GM19372 (cell line): ENCODE results near the gene STMN3.
"Not testable (repeated sequence)": the region's sequence is repeated elsewhere in the genome, so short reads cannot be mapped to it uniquely, and the experiment has no call there.

Experiments used
- ATAC-seq: cut with Tn5 transposase; IDR thresholded peaks from one replicate; pipeline ENCODE4 v1.9.1; 2021; ENCODE audit warnings: mild to moderate bottlenecking, low read depth, moderate library complexity; ENCODE audit not compliant: unreplicated experiment

STMN3 gene

DNA sequence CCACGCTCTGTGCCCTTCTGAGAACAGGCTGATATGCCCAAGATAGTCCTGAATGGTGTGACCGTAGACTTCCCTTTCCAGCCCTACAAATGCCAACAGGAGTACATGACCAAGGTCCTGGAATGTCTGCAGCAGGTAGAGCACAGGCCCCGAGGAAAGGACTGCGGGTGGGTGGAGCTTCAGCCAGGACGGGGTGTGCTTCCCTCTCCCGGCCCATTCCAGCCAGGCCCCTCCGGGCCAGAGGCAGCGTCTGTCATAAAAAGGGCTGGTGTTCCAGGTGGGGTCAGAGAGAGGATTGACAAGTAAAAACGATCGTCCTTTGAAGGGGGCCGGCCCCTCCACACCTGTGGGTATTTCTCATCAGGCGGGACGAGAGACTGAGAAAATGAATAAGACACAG, 6.1 kb upstream of the STMN3 start:
- ATAC-seq = no peak

DNA sequence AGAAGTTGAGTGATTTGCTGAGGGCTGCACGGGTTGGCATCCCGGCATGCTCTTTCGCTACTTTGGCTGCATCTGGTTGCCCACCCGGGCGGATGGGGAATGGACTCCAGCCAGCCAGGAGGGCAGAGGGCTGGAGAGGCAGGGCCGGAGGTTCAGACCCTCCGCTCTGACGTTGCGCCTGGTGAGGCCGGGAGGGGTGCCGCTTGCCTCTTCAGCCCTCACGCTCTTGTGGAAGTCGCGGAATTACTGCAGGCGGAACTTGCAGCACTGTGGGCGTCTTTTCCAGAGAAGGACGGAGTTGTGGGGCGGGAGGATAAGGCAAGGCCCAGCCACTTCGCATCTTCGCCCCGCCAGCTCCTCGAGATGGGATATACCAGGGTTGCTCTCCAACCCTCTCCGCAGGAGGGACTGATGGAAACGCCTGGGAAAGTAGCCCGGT, 5.5 kb upstream of the STMN3 start:
- peak; percentile 26 for ATAC-seq

DNA sequence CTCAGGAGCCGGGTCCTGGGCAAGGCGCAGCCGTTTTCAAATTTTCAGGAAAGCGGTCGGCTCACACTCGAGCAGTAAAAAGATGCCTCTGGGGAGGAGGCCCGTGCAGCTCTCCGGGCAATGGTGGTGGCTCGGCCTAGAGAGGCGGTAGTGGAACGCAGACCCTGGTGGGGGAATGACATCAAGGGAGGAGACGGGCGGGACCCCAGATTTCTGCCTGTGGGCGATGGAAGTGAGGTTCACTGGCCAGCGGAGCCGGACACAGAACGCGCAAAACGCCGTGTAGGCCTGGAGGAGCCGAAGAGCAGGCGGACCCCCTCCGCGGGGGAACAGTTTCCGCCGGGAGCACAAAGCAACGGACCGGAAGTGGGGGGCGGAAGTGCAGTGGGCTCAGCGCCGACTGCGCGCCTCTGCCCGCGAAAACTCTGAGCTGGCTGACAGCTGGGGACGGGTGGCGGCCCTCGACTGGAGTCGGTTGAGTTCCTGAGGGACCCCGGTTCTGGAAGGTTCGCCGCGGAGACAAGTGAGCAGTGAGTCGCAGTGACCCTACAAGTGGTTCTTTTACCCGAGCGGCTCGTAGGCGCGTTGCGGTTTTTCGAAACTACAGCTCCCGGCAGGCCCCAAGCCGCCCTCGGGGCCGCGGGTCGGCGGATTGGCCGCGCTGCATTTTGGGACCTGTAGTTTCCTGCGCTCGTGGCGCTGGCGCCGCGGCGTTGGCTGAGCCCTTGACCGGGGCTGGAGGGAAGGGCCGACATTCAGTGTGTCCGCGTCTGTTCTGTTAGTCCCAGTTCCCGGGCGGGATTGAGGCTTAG, 4.9 kb upstream of the STMN3 start, which contains the start of gene RTEL1:
Gene RTEL1, plus strand, starts transcription at position 376 of the 812 bp plus-strand sequence. CDS start 1,091 bp downstream, outside the sequence.
- peak; percentile 86 for ATAC-seq

DNA sequence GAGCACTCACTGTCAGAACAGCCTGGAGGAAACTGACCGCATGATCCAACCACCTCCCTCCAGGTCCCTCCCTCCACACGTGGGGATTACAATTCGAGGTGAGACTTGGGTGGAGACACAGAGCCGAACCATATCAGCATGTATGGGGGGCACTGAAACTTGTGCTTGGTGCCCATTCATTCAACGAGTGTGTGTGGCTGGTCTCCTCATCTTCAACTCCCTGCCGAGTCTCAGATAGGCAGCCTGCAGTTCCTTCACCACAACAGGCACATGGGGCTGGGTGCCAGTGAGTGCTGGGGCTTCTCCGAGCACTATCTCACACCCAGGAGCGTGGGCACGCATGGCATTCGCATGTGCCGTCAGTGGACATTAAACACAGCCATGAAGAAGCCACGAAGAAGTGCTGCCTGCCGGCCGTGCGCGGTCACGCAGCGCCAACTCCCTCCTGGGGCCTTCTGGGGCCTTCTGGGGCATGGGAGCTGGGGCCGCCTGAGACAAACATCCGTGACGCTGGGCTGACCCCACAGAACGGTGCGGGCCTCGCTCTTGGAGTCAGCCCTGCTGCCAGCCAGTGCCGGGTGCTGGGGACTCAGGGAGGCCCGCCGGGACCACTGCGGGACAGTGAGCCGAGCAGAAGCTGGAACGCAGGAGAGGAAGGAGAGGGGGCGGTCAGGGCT, 4.2 kb upstream of the STMN3 start:
- no peak for ATAC-seq

DNA sequence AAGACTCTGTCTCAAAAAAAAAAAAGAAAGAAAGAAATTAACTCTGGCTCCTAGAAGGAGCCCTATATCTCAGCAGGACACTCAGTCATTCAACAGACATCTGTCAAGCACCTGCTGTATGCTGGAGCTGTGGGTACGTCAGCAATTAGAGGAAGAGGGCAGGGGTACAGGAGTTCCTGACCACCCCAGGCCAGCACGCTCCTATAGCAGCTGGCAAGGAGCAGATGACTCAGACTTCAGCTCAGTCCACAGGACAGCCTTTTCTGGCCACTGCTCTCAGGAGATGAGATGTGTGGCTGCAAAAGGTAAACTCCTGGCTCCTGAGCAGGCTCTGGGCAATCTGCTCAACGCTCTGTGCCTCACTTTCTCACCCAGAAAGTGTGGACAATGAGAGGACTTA, 3.2 kb upstream of the STMN3 start:
- no peak for ATAC-seq

DNA sequence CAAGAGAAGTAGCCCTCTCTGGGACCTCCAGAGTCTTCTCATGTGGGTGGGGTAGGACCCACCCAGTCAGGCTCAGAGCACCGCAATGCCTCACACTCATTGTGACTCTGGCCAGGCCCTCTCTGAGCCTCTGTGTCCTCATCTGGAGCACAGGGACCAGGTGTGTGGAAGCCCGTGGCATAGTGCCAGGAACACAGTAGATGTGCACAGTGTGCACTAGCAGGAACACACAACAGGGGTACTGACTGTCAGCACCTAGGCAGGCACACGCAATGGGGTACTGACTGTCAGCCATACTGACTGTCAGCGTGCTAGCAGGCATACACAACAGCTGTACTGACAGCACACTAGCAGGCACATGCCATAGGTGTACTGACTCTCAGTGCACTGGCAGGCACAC, 2.0 kb upstream of the STMN3 start:
- no peak for ATAC-seq

DNA sequence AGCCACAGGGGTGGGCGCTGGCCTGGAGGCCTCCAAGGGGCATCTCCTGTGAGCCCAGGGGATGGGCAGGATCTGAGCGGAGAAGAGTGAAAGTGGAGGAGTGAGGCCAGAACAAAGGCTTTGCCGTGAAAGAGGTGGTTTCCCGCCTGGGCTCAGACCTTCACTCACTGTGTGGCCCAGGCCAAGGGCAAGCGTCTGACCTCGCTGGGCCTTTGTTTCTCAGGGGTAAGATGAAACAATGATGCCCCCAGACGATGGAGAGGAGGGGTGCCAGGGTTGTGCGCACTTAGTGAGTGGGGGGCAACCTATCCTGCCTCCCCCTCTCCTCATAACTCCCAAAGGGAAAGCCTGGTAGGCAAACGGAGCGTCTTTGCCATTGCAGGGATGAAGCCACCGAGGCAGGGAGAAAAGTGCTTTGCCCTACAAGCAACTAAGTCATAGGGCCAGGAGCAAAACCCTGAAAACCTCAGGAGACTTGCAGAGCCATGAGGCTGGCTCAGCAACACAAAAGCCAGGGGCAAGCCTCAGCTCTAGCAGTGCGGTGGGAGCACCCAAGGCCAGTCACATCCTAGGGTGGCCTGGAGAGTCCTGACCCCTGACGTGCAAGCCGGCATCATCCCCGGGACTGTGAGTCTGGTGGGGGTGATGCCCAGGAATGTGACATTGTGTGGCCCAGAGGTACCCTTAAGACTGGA, 897 bp upstream of the STMN3 start:
- no peak for ATAC-seq

DNA sequence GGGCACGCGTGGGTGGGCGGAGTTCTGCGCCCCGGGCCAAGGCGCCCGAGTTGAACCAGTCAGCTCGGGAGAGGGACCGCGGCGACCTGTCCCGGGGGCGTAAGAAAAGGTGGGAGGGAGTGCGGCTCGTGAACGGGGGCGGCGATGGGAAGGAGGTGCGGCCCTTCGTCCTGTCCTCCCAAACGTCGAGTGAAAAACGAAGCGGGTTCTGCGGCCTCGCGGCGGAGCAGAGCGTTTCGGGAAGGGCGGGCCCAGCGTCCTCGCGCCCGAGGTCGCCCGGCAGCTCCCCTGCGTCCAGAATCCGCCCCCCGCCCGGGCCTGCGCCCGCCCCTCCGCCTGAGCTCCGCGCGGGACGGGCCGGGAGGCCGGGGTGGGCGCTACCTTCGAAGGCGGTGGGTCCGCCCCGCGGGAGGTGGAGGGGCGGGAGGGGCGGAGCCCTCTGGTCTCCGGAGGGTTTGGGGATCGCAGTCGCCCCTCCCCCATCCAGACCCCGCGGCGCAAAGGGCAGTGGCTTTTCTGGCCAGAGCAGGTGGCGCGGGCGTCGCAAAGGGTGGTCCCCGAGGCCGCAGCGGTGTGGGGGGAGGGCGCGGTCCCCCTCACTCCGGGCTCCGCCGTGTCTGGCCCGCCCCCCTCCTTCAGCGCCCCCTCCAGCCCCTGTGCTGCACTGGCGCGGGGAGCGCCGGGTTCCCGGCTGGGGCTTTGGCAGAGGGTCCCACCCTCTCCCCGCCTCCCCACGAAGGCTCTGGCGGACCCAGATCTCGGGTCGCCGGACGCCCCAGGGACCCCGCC, 838 bp downstream of the STMN3 start:
- ATAC-seq = no peak

DNA sequence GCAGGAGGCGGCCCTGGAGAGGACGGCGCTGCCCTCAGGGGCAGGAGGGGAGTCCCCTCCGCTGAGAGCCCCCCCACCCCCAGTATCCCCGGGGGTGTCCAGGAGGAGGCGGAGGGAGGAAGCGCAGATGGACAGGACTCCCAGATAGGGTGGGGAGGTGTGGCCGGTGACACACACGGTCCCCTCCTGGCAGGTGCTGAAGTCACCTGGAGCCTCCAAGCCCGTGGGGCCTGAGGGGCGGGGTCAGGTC, 1.4 kb downstream of the STMN3 start:
- ATAC-seq = no peak

DNA sequence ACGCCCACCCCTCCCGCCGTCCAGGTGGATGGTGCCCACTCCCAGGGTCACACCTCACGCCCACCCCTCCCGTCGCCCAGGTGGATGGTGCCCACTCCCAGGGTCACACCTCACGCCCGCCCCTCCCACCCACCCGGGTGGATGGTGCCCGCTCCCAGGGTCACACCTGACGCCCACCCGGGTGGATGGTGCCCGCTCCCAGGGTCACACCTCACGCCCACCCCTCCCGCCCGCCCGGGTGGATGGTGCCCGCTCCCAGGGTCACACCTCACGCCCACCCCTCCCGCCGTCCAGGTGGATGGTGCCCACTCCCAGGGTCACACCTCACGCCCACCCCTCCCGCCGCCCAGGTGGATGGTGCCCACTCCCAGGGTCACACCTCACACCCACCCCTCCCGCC, 2.7 kb downstream of the STMN3 start:
- ATAC-seq = not testable (repeated sequence)

DNA sequence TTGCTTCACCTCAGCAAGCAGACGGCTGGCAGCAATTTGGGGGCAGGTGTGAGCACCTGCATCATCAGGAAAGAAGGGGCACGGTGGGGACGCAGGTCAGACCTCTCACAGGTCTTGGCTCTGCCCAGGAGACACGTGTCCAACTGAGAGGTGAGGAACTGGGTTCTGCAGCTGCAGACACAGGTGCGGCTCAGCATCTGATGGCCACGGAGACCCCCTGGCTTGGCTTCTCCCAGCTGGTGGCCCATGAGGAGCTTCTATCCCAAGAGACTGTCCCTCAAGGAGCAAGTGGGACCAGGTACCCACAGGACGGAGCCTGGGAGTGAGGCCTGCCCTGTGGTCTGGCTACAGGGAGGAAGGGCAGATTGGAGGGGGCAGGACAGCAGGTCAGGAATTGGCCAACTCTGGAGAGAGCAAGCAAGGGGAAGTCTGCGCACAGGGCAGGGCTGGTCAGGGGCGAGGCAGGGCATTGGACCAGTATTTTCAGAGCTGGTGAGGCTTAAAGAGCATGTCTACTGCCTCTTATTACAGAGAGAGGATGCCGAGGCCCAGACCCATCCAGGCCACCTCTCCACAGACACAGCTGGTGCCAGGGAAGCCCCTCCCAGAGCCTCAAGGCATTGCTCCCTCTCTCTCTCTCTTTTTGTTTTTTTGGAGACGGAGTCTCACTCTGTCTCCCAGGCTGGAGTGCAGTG, 4.2 kb downstream of the STMN3 start:
- no peak for ATAC-seq

DNA sequence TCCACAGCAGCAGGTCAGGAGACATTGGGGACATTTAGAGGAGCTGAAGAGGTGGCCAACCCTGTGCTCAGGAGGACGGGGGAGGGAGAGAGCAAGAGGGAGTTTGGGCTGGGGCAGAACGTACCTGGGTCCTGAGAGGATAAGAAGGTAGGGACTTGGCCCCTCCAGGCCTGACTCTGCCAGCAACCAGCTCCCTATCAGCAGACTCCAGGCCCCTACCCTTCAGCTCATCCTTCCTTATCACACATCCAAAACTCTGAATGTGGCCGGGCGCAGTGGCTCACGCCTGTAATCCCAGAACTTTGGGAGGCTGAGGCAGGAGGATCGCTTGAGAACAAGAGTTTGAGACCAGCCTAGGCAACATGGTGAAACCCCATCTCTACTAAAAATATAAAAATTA, 5.0 kb downstream of the STMN3 start:
- no peak for ATAC-seq

DNA sequence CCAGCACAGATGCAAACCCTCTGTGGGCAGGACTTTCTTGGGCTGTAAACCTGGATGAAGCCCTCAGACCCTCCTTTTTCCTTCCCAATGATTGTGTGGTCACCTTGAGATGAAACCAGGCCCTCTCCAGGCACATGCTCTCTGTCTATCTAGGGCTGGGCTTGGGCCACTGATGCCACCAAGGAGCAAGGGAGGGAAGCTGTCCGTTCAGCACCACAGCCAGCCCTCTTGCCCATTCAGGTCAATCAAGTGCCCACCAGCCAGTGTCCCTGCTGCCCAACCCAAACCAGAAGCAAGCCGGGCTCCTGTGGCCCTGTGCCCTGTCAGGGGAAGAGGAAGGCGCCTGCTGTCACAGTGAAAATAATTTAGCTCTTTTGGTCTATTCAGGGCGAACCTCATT, 8.0 kb downstream of the STMN3 start:
- no peak for ATAC-seq

DNA sequence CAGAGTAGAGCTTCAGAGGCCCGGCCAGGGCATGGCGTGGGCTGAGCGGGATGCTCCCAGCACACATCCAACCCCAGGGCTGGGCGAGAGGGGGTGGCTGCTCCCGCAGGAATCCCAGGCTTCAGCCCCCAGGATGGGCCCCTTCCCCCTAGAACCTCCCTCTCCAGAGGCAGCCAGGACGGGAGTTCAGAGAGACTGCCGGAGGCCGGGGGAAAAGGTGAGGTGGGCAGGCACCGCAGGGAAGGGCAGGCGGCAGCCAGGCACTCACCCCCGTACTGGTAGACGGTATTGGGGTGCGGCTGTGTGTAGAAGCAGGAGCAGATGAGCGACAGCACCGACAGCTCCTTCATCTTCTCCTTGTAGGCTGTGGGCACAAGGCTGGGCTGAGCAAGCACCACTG, 9.3 kb downstream of the STMN3 start:
- no peak for ATAC-seq

DNA sequence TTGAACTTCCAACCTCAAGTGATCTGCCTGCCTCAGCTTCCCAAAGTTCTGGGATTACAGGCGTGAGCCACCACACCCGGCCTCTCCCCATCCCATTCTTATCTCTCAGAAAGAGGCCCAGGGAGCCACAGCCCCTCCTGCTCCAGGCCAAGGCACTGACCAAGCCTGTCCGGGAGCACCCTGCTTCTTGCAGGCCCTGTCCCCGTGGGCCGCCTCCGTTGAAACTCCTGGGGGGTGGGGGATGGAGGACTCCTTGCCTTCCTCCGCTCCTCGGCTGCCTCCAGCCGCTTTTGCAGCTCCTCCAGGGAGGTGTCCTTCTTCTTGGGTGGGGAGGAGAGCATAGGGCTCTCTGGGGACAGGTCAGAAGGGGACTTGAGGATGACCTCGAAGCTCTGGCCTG, 9.7 kb downstream of the STMN3 start:
- no peak for ATAC-seq

DNA sequence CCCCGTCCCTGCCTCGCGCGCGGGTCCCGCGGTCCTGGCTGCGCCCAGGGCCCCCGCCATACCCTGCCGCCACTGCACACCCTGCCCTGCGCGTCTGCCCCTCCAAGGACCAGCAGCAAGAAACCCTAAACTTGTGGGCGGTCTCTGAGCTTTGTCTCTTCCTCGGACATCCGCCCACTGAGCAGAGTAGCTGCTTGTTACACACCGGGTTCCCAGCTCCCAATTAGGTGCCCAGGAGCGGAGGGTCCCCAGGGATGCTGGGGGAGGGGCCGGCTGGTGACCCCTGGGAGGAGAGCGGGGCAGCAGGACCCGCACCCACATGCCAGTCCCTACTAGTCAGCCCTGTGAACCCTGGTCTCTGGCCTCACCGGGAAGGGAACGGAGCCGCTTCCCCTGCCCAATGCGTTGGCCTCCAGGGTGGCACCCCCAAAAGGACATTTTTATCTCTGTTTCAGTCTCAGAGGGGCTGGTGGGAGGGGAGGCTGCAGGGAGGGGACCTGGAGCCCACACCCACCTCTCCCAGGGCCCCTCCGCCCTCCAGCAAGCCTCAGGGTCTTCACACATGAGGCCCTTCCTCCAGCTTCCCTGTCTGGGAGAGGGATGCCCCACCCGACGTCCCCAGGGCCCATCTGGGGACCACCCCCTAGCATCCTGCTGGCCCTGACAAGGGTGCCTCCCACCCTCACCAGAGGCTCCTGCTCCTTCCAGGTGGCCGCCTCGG, 10.5 kb downstream of the STMN3 start:
- ATAC-seq = no peak

DNA sequence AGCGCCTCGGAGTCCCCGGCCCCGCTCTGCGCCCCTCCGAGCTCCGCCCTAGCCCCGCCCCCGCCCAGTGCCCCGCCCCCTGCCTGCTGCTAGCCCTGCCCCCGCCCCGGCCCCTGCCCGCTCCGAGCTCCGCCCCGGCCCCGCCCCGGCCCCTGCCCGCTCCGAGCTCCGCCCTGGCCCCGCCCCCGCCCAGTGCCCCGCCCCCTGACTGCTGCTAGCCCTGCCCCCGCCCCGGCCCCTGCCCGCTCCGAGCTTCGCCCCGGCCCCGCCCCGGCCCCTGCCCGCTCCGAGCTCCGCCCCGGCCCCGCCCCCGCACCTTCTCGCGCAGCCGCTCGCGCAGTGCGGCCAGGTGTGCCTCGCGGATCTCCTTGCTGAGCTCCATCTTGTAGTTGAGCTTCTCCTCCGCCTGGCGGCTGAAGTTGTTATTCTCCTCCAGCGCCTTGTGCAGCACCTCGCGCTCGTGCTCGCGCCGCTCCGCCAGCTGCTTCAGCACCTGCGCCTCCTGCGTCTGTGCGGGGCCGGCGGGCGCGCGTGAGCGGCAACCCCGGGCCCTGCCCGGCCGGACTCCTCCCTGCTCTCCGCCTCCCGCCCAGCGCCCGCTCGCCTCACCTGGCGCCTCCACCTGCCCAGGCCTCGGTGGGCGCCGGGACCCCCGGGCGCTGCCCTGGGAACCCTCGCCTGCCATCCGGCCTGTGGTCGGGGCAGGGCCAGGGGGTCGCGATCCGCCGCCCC, 11.3 kb downstream of the STMN3 start:
- peak; percentile 65 for ATAC-seq

DNA sequence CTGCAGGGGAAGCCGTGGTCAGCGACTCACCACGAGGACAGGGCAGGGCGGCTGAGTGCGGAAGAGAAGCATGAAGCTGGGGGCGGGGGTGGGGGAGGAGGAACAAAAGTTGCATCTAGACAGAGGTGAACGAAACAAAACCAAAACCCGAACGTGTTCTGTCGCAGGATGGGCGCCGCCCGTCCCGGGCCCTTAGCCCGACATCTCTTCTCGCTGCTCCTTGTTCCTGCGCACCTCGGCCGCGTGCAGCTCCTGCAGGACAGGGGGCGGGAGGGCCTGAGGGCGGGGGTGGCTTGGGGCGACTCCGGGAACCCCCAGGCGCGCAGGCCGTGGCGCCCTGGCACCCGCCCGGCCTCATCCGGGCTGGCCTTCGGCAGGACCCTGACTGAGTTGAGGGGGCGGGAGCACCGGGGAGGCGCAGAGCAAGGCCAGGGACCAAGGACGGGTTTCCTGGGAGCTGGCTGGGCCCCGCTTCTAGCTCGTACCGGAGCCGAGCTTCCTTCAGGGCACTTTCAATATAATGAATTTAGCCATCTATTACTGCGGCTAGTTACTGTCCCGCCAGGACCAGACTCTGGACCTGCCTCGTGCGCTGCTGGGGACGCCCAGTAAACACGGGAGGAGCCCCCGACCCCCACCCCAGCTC, 12.0 kb downstream of the STMN3 start:
- peak; percentile 28 for ATAC-seq
